HepG2 (cell line): ENCODE data around the gene ZBTB4. TPM values are rescaled to one million over a fixed set of nuclear protein-coding genes. Genes with fewer than 3 reads are reported as not detected.

Source experiments
- AKAP8 ChIP-seq: sonication (generic); formaldehyde crosslinking; IDR thresholded peaks from 2 replicates; pipeline ENCODE4 v1.5.1; 2020; ENCODE audit warnings: mild to moderate bottlenecking, missing genetic modification reagents
- HOMEZ ChIP-seq: IDR thresholded peaks from 2 replicates; pipeline ENCODE4 v1.6.1; 2016; ENCODE audit warnings: low read depth
- PHF21A ChIP-seq: sonication (generic); formaldehyde crosslinking; IDR thresholded peaks from 2 replicates; pipeline ENCODE4 v1.5.0; 2020; ENCODE audit warnings: mild to moderate bottlenecking, missing genetic modification reagents
- REST ChIP-seq, 2 experiments: IDR thresholded peaks; 2 replicates each; pipeline ENCODE4 v1.6.1; 2011 to 2012; ENCODE audit warnings: low read length in 2 of 2, borderline replicate concordance in 1 of 2, low read depth in 1 of 2, mild to moderate bottlenecking in 1 of 2, moderate library complexity in 1 of 2
- RFX5 ChIP-seq: IDR thresholded peaks from 2 replicates; pipeline ENCODE4 v1.6.1; 2011; ENCODE audit warnings: low read depth, low read length, improper control_type of control experiment
- TMF1 ChIP-seq: sonication (generic); formaldehyde crosslinking; IDR thresholded peaks from 2 replicates; pipeline ENCODE4 v1.8.1; 2022; ENCODE audit warnings: low read depth, missing genetic modification reagents
- ZMYM4 ChIP-seq: sonication (generic); formaldehyde crosslinking; IDR thresholded peaks from 2 replicates; pipeline ENCODE4 v1.8.1; 2023; ENCODE audit warnings: mild to moderate bottlenecking, missing genetic modification reagents
- ZNF547 ChIP-seq: sonication (generic); formaldehyde crosslinking; IDR thresholded peaks from 2 replicates; pipeline ENCODE4 v1.5.1; 2020; ENCODE audit warnings: mild to moderate bottlenecking, missing genetic modification reagents
- ZNF589 ChIP-seq: sonication (generic); formaldehyde crosslinking; conservative IDR thresholded peaks from 2 replicates; pipeline ENCODE4 v1.8.0; 2022; ENCODE audit warnings: mild to moderate bottlenecking, moderate library complexity, missing genetic modification reagents
- ZNF703 ChIP-seq: sonication (generic); formaldehyde crosslinking; IDR thresholded peaks from 2 replicates; pipeline ENCODE4 v1.5.1; 2020; ENCODE audit warnings: missing genetic modification reagents, mild to moderate bottlenecking, moderate library complexity, borderline replicate concordance
- ZSCAN29 ChIP-seq: sonication (generic); formaldehyde crosslinking; conservative IDR thresholded peaks from 2 replicates; pipeline ENCODE4 v1.4.0; 2020; ENCODE audit warnings: mild to moderate bottlenecking, missing genetic modification reagents
- polyA plus RNA-seq, 8 experiments: library from polyadenylated mRNA; depleted of rRNA in 3 of 8; stranded (reverse) in 7 of 8; unstranded in 1 of 8; fragments of >200 nt; fragmentation: Illumina TruSeq in 4 of 8; extraction: Trizol in 4 of 8; gene quantifications; 2 replicates each; pipeline versions ENCODE4 v1.2.1 to v1.2.3, GENCODE V29; 2011 to 2016; ENCODE audit warnings: low read depth in 4 of 8, missing spikeins in 1 of 8, mixed read lengths in 1 of 8; ENCODE audit not compliant: insufficient read depth in 1 of 8
- total RNA-seq, 5 experiments: library from RNA; depleted of rRNA; stranded (reverse); fragments of >200 nt; fragmentation: Illumina TruSeq; extraction: Trizol; gene quantifications; 2 replicates each; pipeline ENCODE4 v1.2.3, GENCODE V29; 2016; ENCODE audit warnings: low read depth in 1 of 5

The ZBTB4 gene
- total and polyA plus RNA-seq, 2 of the 13 experiments (the other 11 are each of a cell fraction or from before 2014, with no cell fraction given): 4.3 to 7.4 TPM

GRCh38 chr17:7466318-7466638 lies 13.2 kb downstream of the ZBTB4 start (continued):
- TF ChIP-seq RFX5 (no peak), REST (IDR thresholded peaks at IDR 0.05; ENCODE audit: borderline replicate concordance in 1 of 2, low read depth in 1 of 2, low read length in 2 of 2) (no peak), ZSCAN29 (CRISPR knock-in tag) (no peak), AKAP8 (no peak), ZNF589 (CRISPR knock-in tag) (no peak), ZNF703 (CRISPR knock-in tag) (no peak), HOMEZ (CRISPR knock-in tag) (no peak), PHF21A (CRISPR knock-in tag) (no peak), TMF1 (CRISPR knock-in tag) (no peak), ZNF547 (CRISPR knock-in tag) (no peak), ZMYM4 (CRISPR knock-in tag) (no peak)
